Epithelial cell of esophagus (primary cell): ENCODE measurements around the gene DUSP18.

Experiments
- DNase-seq: peaks from one replicate; pipeline ENCODE4 v3.0.0; 2010; ENCODE audit warnings: low read depth
- H3K4me3 ChIP-seq: 2 replicates; pipeline ENCODE4 v1.5.1; 2011; ENCODE audit warnings: mild to moderate bottlenecking, low read length, control low read depth
- TF ChIP-seq, protein P1 (sequence below): IDR thresholded peaks from 2 replicates; pipeline ENCODE4 v1.5.1; 2011; ENCODE audit warnings: low read depth, mild to moderate bottlenecking, low read length, control low read depth, inconsistent platforms; ENCODE audit not compliant: insufficient read depth; ENCODE audit errors: missing control alignments

DUSP18 gene

DNA sequence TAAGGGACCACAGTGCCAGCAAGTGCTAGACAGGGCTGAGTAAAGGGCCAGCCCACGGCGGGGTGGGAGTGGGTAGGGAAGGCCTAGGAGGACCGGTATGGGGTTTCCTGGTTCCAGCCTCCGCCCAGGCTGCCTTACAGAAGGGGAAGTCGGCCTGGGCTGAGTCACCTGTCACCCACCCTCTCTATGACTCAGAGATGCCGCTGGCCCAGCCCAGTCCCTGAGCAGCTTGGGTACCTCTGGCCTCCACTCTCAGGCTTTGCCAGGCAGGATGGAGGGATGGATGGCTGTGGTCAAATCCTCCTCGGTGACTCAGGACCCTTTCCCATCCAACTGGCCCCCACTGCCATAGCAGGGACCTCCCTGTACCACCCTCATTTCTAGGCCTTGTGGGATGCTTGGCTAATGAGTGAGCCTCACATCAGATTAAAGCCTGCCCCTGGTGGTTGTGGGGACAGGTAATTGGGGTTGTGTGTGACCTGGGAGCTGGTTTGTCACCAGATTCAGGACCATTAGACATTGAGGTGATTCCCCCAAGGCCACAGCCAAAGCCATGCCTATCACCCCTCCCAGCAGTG, 18.2 kb downstream of the DUSP18 start:
- peak; percentile 94 for DNase-seq
- H3K4me3 ChIP-seq = no peak overlapping the region
- TF ChIP-seq, protein P1, sequence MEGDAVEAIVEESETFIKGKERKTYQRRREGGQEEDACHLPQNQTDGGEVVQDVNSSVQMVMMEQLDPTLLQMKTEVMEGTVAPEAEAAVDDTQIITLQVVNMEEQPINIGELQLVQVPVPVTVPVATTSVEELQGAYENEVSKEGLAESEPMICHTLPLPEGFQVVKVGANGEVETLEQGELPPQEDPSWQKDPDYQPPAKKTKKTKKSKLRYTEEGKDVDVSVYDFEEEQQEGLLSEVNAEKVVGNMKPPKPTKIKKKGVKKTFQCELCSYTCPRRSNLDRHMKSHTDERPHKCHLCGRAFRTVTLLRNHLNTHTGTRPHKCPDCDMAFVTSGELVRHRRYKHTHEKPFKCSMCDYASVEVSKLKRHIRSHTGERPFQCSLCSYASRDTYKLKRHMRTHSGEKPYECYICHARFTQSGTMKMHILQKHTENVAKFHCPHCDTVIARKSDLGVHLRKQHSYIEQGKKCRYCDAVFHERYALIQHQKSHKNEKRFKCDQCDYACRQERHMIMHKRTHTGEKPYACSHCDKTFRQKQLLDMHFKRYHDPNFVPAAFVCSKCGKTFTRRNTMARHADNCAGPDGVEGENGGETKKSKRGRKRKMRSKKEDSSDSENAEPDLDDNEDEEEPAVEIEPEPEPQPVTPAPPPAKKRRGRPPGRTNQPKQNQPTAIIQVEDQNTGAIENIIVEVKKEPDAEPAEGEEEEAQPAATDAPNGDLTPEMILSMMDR = peak; percentile 37

DNA sequence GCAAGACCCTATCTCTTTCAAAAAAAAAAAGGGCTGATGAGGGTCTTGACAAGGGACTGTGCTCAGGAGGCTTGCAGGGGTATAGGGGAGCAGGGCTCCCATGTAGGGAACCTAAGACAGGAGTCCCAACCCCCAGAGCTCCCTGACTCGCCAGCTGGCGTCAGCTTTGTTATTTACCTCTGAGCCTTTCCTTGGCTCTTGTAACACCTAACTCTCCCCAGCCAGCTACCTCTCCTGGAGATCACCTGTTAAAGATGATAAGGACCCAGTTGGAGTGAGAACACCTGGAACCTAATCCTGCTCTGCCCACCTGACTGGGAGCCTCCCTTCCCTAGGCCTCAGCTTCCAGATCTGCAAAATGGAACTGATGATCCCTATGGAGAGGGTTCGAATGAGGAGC, 18.9 kb downstream of the DUSP18 start:
- H3K4me3 ChIP-seq = no peak overlapping the region
- no peak for DNase-seq
- TF ChIP-seq, protein P1 = no peak

DNA sequence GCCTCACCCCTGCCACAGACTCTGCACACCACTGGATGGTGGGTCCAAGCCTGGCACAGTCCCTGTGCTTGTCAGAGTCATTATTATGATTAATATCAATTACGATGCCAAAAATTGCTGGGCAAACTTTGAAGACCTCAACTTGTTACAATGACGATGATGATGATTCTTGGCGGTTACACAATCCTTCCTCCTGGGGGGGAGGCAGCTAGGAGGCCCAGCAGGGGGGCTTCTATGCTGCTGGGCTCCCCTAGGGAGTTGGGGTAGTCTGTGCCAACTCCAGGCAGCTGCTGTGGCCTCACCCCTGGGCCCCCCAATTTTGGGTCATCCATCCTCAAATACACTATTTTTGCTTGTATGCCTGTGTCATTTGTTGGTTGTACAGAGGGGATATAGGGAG, 20.1 kb downstream of the DUSP18 start:
- DNase-seq = no peak
- TF ChIP-seq, protein P1 = no peak
- H3K4me3 ChIP-seq = no peak overlapping the region

DNA sequence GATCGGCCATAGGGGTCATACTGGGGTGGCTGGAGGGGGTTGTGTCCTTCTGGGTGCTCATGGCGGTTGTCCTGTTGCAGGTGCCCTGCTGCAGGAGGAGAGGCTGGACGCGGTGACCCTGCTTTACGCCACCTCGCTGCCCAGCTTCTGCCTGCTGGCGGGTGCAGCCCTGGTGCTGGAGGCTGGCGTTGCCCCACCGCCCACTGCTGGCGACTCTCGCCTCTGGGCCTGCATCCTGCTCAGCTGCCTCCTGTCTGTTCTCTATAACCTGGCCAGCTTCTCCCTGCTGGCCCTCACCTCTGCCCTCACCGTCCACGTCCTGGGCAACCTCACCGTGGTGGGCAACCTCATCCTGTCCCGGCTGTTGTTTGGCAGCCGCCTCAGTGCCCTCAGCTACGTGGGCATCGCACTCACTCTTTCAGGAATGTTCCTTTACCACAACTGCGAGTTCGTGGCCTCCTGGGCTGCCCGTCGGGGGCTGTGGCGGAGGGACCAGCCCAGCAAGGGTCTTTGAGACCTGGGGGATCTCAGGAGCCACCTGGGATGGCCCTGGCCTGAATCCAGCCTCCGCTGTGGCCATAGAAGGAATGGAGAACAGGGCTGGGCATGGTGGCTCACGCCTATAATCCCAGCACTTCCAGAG, 21.0 kb downstream of the DUSP18 start:
- H3K4me3 ChIP-seq = no peak overlapping the region
- no peak for DNase-seq
- TF ChIP-seq, protein P1 = no peak

DNA sequence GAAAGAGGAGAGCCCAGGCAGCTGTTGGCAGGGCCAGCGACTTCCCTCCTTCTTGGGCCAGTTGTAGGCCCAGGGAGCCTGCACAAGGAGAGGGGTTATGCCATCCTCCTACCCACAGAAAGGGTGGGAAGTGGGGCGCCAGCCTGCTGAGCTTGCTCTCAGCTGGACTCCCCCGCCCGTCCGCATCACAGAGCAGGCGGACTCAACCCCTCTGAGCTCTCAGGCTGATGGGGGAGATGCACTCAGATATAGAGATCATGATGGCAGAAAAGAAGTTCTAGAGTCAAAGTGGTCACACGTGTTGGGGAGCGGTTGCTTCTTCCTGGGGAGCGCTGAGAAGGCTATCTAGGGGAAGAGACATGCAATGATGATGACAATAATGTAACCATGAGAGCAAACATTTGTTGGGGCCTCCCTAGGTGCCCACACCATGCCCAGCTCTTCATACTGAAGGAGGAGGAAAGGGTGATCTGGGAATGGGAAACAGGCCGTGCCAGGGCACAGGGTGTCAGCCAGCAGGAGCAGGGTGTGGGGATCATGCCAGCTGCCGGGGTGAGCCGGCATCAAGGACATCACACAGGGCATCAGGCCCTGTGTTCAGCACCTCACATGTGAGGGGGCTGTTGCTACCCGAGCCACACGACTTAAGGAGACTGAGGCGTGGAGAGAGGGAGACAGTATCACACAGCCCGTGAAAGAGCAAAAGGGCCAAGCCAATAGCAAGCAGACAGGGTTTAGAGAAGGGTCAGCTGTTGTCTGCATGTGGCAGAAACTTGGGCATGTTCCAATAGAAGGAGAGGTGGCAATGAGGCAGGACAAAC, 24.4 kb downstream of the DUSP18 start:
- TF ChIP-seq, protein P1 = no peak
- H3K4me3 ChIP-seq = no peak overlapping the region
- no peak for DNase-seq

DNA sequence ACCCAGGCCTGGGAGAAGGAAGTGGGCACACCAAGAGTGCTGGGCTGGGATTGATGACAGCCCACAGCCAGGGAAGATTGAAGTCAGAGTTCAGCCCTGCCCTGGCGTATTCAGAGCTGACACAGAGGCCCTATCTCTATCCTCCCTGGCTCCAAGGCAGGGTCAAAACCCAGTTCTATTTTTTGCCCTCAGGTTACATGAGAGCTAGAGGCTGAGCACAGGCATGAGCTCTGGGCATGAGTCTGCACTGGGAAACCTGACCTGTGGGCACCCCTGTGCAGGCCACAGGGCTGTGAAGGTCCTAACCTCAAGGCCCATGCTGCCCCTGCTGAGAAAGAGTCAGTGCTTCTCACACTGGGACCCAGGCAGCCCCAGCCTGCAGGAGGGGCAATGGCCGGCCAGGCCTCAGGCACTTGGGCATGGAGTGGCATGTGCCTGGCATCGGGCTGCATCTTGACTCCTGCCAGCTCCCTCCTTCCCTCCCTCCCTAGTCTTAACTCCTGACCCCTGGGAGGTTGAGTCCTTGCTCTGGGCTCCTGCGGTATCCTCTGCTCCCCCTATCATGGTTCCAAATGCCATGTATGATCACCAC, 26.7 kb downstream of the DUSP18 start:
- TF ChIP-seq, protein P1 = no peak
- no peak for DNase-seq
- no peak overlapping the region for H3K4me3 ChIP-seq
